PC-9 (cell line): ENCODE measurements around the gene S100A4. TPM values are rescaled to one million over a fixed set of nuclear protein-coding genes. Genes with fewer than 3 reads are reported as not detected.

Source experiments
- BruUV-seq: library from RNA; stranded (reverse); fragments of 400-500 nt; replicated peaks from 2 replicates; lab custom pipeline; 2021; lab: Mats Ljungman, UMichigan
- CTCF ChIA-PET: fragments of 300-600 bp; sonication (Branson Sonifier 250); formaldehyde crosslinking; loops from one replicate; lab custom pipeline; 2022; ENCODE audit warnings: antibody characterized with exemption; lab: Charles Lee
- POLR2A ChIA-PET: fragments of 300-600 bp; sonication (Branson Sonifier 250); formaldehyde crosslinking; loops from one replicate; lab custom pipeline; 2022; ENCODE audit warnings: antibody characterized with exemption; ENCODE audit not compliant: unreplicated experiment; lab: Charles Lee
- DNase-seq, 2 experiments: peaks; one replicate each; pipeline versions ENCODE4 v3.0.0 to v3.0.0-alpha.2; 2015 to 2022; ENCODE audit warnings: mixed read lengths in 1 of 2
- H2AFZ ChIP-seq: fragments of 200-600 bp; sonication (generic); 2 replicates; pipeline ENCODE4 v1.8.1; 2017; ENCODE audit warnings: antibody characterized with exemption
- H3F3A ChIP-seq: fragments of 200-600 bp; sonication (generic); 2 replicates; pipeline ENCODE4 v1.8.1; 2017; ENCODE audit warnings: antibody characterized with exemption, mild to moderate bottlenecking, low read depth; ENCODE audit not compliant: insufficient read depth
- H3K27ac ChIP-seq: fragments of 200-600 bp; sonication (generic); 2 replicates; pipeline ENCODE4 v1.6.1; 2016; ENCODE audit warnings: mixed run types
- H3K27me3 ChIP-seq: fragments of 200-600 bp; sonication (generic); 2 replicates; pipeline ENCODE4 v1.6.1; 2016; ENCODE audit warnings: low read depth, mixed run types; ENCODE audit not compliant: insufficient read depth
- H3K36me3 ChIP-seq: fragments of 200-600 bp; sonication (generic); 2 replicates; pipeline ENCODE4 v1.6.1; 2016; ENCODE audit warnings: low read depth, mixed run types
- H3K4me1 ChIP-seq: fragments of 200-600 bp; sonication (generic); replicated peaks from 2 replicates; pipeline ENCODE4 v1.6.1; 2016; ENCODE audit warnings: mixed run types; ENCODE audit not compliant: insufficient read depth
- H3K4me2 ChIP-seq: fragments of 200-600 bp; sonication (generic); 2 replicates; pipeline ENCODE4 v1.6.1; 2017; ENCODE audit warnings: mixed run types
- H3K4me3 ChIP-seq: fragments of 200-600 bp; sonication (generic); 2 replicates; pipeline ENCODE4 v1.6.1; 2016; ENCODE audit warnings: mixed run types
- H3K79me2 ChIP-seq: fragments of 200-600 bp; sonication (generic); 2 replicates; pipeline ENCODE4 v1.6.1; 2017; ENCODE audit warnings: low read depth, mixed run types
- H3K9me2 ChIP-seq: fragments of 200-600 bp; sonication (generic); 2 replicates; pipeline ENCODE4 v1.8.1; 2017; ENCODE audit warnings: mild to moderate bottlenecking; ENCODE audit not compliant: insufficient read depth
- H3K9me3 ChIP-seq: fragments of 200-600 bp; sonication (generic); 2 replicates; pipeline ENCODE4 v1.8.1; 2016; ENCODE audit warnings: low read depth; ENCODE audit not compliant: insufficient read depth
- H4K20me1 ChIP-seq: fragments of 200-600 bp; sonication (generic); 2 replicates; pipeline ENCODE4 v1.8.1; 2017; ENCODE audit not compliant: insufficient read depth
- EZH2 ChIP-seq: fragments of 200-600 bp; sonication (generic); IDR thresholded peaks from 2 replicates; pipeline ENCODE4 v1.8.0; 2017; ENCODE audit warnings: antibody characterized with exemption, low read depth
- intact Hi-C: fragments of 100-400 bp; cut with micrococcal nuclease; formaldehyde crosslinking; loops from one replicate; pipeline ENCODE4 v1.10.0; 2022; ENCODE audit not compliant: unreplicated experiment
- total RNA-seq: library from RNA; stranded (reverse); gene quantifications from 2 replicates; pipeline ENCODE4 v1.2.3, GENCODE V29; 2021
- TF ChIP-seq, protein P1 (sequence below): fragments of 200-600 bp; sonication (generic); conservative IDR thresholded peaks from 2 replicates; pipeline ENCODE4 v1.6.1; 2017; ENCODE audit warnings: mixed run types, antibody characterized with exemption, mild to moderate bottlenecking, moderate library complexity

S100A4 gene
- total RNA-seq, 1 experiment from 2014 or later, result 303 TPM

DNA sequence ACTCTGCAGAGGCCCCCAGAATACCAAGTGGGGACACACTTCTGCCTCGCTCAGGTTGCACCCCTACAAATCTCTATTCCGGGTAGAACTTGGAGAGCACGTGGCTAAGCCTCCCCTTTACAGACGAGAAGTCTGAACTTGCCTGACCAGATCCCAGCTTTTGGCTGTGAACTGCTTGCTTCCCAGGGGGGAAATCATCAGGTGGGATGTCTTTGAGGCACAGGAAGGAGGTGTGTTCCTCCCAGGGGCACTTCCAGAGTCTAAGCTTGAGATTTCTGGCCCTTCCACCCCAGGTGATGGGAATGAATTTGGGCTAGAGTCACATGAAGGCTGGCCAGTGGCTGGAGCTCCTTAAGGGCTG is 4.8 kb upstream of the S100A4 start:
- H3K27ac ChIP-seq, result no peak overlapping the region
- BruUV-seq, result no TSS peak
- H3K79me2 ChIP-seq, result no peaks in the 10 kb centered on the region
- no peak overlapping the region for H3K4me2 ChIP-seq
- no peaks in the 10 kb centered on the region for H3K36me3 ChIP-seq
- H3F3A ChIP-seq, result peaks cover 15% of the 10 kb centered on the region
- no peak overlapping the region for H2AFZ ChIP-seq
- no peak overlapping the region for H3K4me3 ChIP-seq
- ChIA-PET CTCF (interaction anchor here (1.1 kb wide), 1 partner anchor 17 kb away, joined by 4 read pairs; no protein-coding TSS in a partner anchor), POLR2A (interaction anchor here (1.2 kb wide), 1 partner anchor 10 kb away, joined by 3 read pairs; the partner anchor contains the start of gene S100A5)
- H3K9me3 ChIP-seq, result no peaks in the 10 kb centered on the region
- no peaks in the 10 kb centered on the region for H3K9me2 ChIP-seq
- TF ChIP-seq, protein P1, sequence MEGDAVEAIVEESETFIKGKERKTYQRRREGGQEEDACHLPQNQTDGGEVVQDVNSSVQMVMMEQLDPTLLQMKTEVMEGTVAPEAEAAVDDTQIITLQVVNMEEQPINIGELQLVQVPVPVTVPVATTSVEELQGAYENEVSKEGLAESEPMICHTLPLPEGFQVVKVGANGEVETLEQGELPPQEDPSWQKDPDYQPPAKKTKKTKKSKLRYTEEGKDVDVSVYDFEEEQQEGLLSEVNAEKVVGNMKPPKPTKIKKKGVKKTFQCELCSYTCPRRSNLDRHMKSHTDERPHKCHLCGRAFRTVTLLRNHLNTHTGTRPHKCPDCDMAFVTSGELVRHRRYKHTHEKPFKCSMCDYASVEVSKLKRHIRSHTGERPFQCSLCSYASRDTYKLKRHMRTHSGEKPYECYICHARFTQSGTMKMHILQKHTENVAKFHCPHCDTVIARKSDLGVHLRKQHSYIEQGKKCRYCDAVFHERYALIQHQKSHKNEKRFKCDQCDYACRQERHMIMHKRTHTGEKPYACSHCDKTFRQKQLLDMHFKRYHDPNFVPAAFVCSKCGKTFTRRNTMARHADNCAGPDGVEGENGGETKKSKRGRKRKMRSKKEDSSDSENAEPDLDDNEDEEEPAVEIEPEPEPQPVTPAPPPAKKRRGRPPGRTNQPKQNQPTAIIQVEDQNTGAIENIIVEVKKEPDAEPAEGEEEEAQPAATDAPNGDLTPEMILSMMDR, result no peak
- no peak for TF ChIP-seq EZH2
- H3K27me3 ChIP-seq, result no peaks in the 10 kb centered on the region
- H3K4me1 ChIP-seq, result peaks cover 51% of the 10 kb centered on the region
- DNase-seq, result no peak
- H4K20me1 ChIP-seq, result no peaks in the 10 kb centered on the region
- intact Hi-C loops, result no loop called here

DNA sequence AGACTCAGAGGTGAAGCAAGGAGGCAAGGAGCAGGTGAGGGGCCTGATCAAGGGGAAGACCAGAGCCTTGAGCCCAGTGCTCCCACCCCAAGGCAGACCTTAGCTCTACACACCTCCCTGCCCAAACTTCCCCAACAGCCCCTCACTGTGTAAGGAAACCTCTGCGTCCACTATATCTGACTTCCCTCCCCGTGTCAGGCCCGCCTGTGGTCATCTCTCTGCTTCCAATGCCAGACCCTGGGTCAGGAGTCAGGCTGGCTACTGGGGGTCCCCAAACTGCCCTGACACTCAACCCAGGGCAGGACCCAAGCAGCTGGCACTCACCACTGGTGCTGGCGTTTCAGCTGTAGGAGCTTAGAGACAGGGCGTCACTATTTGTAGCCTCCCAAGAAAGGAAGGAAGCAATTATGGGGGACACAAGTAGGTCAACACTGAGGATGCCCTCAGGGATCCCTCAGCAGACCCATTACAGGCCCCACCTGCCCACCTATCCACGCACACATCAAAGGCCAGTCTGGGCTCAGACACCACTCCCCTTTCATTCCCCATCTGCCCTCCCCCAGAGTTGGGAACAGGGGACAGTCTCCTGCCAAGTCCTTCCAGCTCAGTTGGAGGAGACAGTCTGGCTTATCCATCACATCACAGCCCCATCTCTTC is 4.3 kb upstream of the S100A4 start:
- no peaks in the 10 kb centered on the region for H3K36me3 ChIP-seq
- intact Hi-C loops, result loop anchor here (2.0 kb wide), 1 partner anchor 17 kb away; no protein-coding TSS in a partner anchor
- H3K9me2 ChIP-seq, result no peaks in the 10 kb centered on the region
- BruUV-seq, result no TSS peak
- H3K9me3 ChIP-seq, result no peaks in the 10 kb centered on the region
- H3K4me3 ChIP-seq, result no peak overlapping the region
- H3F3A ChIP-seq, result peaks cover 17% of the 10 kb centered on the region
- H3K27ac ChIP-seq, result peak overlapping the region; percentile 17
- ChIA-PET CTCF (interaction anchor here (1.1 kb wide), 1 partner anchor 18 kb away, joined by 4 read pairs; no protein-coding TSS in a partner anchor), POLR2A (interaction anchor here (1.2 kb wide), 1 partner anchor 9 kb away, joined by 3 read pairs; the partner anchor contains the start of gene S100A5)
- TF ChIP-seq, protein P1, result no peak
- TF ChIP-seq EZH2, result no peak
- peak overlapping the region; percentile 43 for H3K4me2 ChIP-seq
- no peaks in the 10 kb centered on the region for H3K27me3 ChIP-seq
- no peaks in the 10 kb centered on the region for H3K79me2 ChIP-seq
- no peak overlapping the region for H2AFZ ChIP-seq
- no peak for DNase-seq
- H3K4me1 ChIP-seq, result peaks cover 54% of the 10 kb centered on the region
- H4K20me1 ChIP-seq, result no peaks in the 10 kb centered on the region

DNA sequence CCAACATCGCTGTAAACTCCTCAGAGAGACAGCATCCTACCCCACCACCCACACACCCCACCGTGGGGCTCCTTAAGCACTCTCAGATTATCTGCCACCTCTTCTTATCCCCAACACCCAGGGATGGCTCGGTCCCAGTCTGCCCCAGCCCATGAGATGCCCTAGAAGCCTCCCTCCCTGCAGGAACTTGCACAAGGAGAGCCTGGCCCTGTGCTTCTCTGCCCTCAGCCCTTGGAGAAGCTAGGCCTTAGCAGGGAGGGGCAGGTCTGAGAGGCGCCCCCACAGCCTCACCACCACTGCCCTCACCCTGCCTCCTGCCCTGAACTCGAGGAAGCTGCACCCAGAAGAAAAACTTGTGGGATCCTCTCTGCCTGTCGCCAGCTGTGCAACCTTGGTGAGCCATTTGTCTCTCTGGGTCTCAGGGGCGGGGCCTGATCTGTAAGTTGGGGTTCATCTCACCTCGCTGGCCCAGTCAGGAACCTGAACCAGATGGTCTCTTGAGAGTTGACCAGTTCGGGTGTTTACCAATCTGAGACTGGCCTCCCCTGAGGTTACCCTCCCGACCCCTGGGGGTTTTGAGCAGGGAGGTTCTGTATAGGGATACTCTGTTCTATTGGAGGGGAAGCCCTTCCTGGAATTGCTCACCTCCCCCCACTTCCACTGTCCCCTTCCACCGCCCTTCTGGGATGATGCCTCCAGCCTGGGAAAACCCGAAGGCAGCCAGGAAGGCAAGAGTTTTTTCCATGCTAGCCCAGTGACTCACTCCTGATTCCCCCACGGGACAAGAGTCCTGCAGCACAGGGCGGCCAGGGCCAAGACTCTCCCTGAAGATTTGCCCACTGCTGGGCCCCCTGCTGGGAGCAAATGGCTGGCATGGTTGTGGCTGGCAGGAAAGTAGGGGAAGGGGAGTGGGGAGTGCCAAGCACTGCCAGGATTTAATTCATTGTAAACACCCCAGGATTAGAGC is 3.4 kb upstream of the S100A4 start, which contains the start of gene S100A3:
Gene S100A3 (minus strand): TSS at position 537 of the 967 bp plus-strand sequence. CDS start 773 bp downstream, outside the sequence.
- no peak for TF ChIP-seq EZH2
- TF ChIP-seq, protein P1, result no peak
- Histone ChIP-seq H3F3A (peaks cover 14% of the 10 kb centered on the region), H3K4me2 (peak within 1 kb of the TSS; percentile 43), H3K4me1 (peaks cover 59% of the 10 kb centered on the region), H3K9me2 (no peaks in the 10 kb centered on the region), H3K27ac (peak within 1 kb of the TSS; percentile 17), H2AFZ (no peak within 1 kb of the TSS), H3K4me3 (no peak within 1 kb of the TSS), H3K27me3 (no peaks in the 10 kb centered on the region), H3K36me3 (no peaks in the 10 kb centered on the region), H3K79me2 (peaks cover 8% of the 10 kb centered on the region; the same call in 1 of the 2 replicates), H4K20me1 (no peaks in the 10 kb centered on the region), H3K9me3 (no peaks in the 10 kb centered on the region)
- intact Hi-C loops, result loop anchor here (2.0 kb wide), 1 partner anchor 18 kb away; no protein-coding TSS in a partner anchor
- no TSS peak for BruUV-seq
- DNase-seq, result peak; percentile 61 to 62
- ChIA-PET CTCF (interaction anchor here (1.1 kb wide), 1 partner anchor 19 kb away, joined by 4 read pairs; no protein-coding TSS in a partner anchor), POLR2A (interaction anchor here (1.2 kb wide), 1 partner anchor 8 kb away, joined by 3 read pairs; the partner anchor contains the start of gene S100A5)
